Measurements from ENCODE around the gene KLF2.

DNA sequence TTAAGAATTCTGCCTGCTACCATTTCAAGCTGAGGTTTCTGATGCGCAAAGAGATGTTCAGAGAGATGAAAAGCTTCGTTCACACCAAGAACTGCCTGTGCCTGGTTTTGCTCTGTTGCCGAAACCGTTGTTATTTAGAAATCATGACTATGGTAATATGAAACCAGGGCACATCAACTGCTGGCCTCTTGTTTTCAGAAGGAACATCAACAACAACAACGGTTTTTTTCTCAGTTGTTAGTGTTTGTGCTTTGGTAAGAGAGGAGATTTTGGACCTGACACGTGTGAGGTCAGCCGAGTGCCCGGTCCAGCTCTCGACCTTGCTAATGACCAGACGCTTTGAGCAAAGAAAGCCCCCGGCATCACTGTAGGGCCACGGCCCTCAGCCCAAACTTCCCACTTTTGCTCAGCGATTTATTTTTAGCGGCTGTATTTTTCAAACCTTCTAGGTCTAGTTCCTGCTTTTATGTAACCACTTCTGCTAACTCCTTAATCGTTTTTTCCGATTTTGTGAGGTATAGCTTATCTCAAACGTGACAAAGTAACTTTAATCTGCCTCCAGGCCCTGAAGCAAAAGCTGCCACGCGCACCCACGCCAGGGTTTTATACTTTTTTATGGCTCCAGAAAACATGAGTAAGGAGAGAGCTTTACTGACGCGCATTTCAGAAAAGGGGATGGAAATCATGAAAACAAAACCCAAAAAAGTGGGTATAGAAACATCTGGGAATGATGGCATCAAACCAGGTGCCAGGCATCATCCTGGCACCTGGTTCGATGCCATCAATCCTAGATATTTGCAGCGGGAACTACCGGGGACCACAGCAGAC is 42.0 kb downstream of the KLF2 start:
- TF ChIP-seq ETV6 (CRISPR knock-in tag; conservative IDR thresholded peaks at IDR 0.05) (no peak), SMAD3 (CRISPR knock-in tag; IDR thresholded peaks at IDR 0.05) (no peak), GABPB1 (CRISPR knock-in tag; IDR thresholded peaks at IDR 0.05) (no peak), ZFX (CRISPR knock-in tag; IDR thresholded peaks at IDR 0.05; ENCODE audit: low read depth) (no peak), CHD4 (IDR thresholded peaks at IDR 0.05; ENCODE audit: borderline replicate concordance, low read length) (no peak), NFRKB (IDR thresholded peaks at IDR 0.05) (no peak)
- TF ChIP-seq, protein P1, sequence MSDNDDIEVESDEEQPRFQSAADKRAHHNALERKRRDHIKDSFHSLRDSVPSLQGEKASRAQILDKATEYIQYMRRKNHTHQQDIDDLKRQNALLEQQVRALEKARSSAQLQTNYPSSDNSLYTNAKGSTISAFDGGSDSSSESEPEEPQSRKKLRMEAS (IDR thresholded peaks at IDR 0.05), result no peak
- TF ChIP-seq, protein P2, sequence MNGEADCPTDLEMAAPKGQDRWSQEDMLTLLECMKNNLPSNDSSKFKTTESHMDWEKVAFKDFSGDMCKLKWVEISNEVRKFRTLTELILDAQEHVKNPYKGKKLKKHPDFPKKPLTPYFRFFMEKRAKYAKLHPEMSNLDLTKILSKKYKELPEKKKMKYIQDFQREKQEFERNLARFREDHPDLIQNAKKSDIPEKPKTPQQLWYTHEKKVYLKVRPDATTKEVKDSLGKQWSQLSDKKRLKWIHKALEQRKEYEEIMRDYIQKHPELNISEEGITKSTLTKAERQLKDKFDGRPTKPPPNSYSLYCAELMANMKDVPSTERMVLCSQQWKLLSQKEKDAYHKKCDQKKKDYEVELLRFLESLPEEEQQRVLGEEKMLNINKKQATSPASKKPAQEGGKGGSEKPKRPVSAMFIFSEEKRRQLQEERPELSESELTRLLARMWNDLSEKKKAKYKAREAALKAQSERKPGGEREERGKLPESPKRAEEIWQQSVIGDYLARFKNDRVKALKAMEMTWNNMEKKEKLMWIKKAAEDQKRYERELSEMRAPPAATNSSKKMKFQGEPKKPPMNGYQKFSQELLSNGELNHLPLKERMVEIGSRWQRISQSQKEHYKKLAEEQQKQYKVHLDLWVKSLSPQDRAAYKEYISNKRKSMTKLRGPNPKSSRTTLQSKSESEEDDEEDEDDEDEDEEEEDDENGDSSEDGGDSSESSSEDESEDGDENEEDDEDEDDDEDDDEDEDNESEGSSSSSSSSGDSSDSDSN (CRISPR knock-in tag; IDR thresholded peaks at IDR 0.05), result no peak

Measured in HepG2 (cell line).